GM12891 (cell line): ENCODE data around the gene UMAD1.

ENCODE experiments used
- POLR2A ChIP-seq: IDR thresholded peaks from 2 replicates; pipeline ENCODE4 v1.6.1; 2011; ENCODE audit warnings: low read depth, low read length, control low read depth
- POLR2AphosphoS5 ChIP-seq: IDR thresholded peaks from 2 replicates; pipeline ENCODE4 v1.6.1; 2011; ENCODE audit warnings: low read depth, low read length, control low read depth
- TAF1 ChIP-seq: IDR thresholded peaks from 2 replicates; pipeline ENCODE4 v1.6.1; 2011; ENCODE audit warnings: low read depth, low read length, control low read depth

GRCh38 chr7:7630626-7631329 lies 9.8 kb upstream of the UMAD1 start:
- TF ChIP-seq POLR2AphosphoS5 (no peak), POLR2A (no peak), TAF1 (no peak)
